GM23338 (cell line): ENCODE results near the gene IL17REL. TPM values are rescaled to one million over a fixed set of nuclear protein-coding genes. Genes with fewer than 3 reads are reported as not detected.

ENCODE experiments used
- ATAC-seq: fragments of 200-7000 bp; cut with Tn5 transposase; 3 replicates; pipeline ENCODE4 v1.9.1; 2020
- DNase-seq: peaks from one replicate; pipeline ENCODE4 v3.0.0-alpha.2; 2015; ENCODE audit warnings: low spot score
- H2AFZ ChIP-seq: fragments of 200-600 bp; sonication (generic); 2 replicates; pipeline ENCODE4 v1.8.0; 2016; ENCODE audit warnings: antibody characterized with exemption, mild to moderate bottlenecking, moderate library complexity
- H3F3A ChIP-seq: fragments of 200-600 bp; sonication (generic); replicated peaks from 2 replicates; pipeline ENCODE4 v1.8.0; 2017; ENCODE audit warnings: antibody characterized with exemption, mixed run types, low read depth
- H3K27ac ChIP-seq: fragments of 200-600 bp; sonication (generic); 2 replicates; pipeline ENCODE4 v1.6.1; 2016; ENCODE audit warnings: low read depth
- H3K27me3 ChIP-seq: fragments of 200-600 bp; sonication (generic); 2 replicates; pipeline ENCODE4 v1.8.0; 2016; ENCODE audit warnings: mild to moderate bottlenecking, mixed run types, moderate library complexity; ENCODE audit not compliant: insufficient read depth
- H3K36me3 ChIP-seq: fragments of 200-600 bp; sonication (generic); 2 replicates; pipeline ENCODE4 v1.8.0; 2016; ENCODE audit warnings: mild to moderate bottlenecking; ENCODE audit not compliant: insufficient read depth
- H3K4me1 ChIP-seq: fragments of 200-600 bp; sonication (generic); 2 replicates; pipeline ENCODE4 v1.8.0; 2016; ENCODE audit warnings: mild to moderate bottlenecking, moderate library complexity; ENCODE audit not compliant: insufficient read depth
- H3K4me2 ChIP-seq: fragments of 200-600 bp; sonication (generic); 2 replicates; pipeline ENCODE4 v1.7.1; 2017; ENCODE audit warnings: mixed run types
- H3K4me3 ChIP-seq: fragments of 200-600 bp; sonication (generic); 2 replicates; pipeline ENCODE4 v1.6.1; 2016; ENCODE audit warnings: mixed run types
- H3K79me2 ChIP-seq: fragments of 200-600 bp; sonication (generic); replicated peaks from 2 replicates; pipeline ENCODE4 v1.8.0; 2017; ENCODE audit warnings: mild to moderate bottlenecking; ENCODE audit not compliant: insufficient read depth
- H3K9me2 ChIP-seq: fragments of 200-600 bp; sonication (generic); 2 replicates; pipeline ENCODE4 v1.8.0; 2017; ENCODE audit not compliant: insufficient read depth
- H4K20me1 ChIP-seq: fragments of 200-600 bp; sonication (generic); replicated peaks from 2 replicates; pipeline ENCODE4 v1.8.0; 2017; ENCODE audit warnings: mild to moderate bottlenecking; ENCODE audit not compliant: insufficient read depth
- H3K27ac Mint-ChIP-seq: 2 replicates; pipeline ENCODE4 v1.8.0; 2020; ENCODE audit warnings: inconsistent platforms, mild to moderate bottlenecking, moderate library complexity, mixed read lengths
- H3K27me3 Mint-ChIP-seq: 3 replicates; pipeline ENCODE4 v1.8.0; 2022; ENCODE audit warnings: low read depth, mild to moderate bottlenecking, moderate library complexity, mixed read lengths, inconsistent platforms; ENCODE audit not compliant: insufficient read depth, poor library complexity
- H3K36me3 Mint-ChIP-seq: 3 replicates; pipeline ENCODE4 v1.8.0; 2021; ENCODE audit warnings: low read depth, mild to moderate bottlenecking, inconsistent platforms, moderate library complexity, mixed read lengths
- H3K4me1 Mint-ChIP-seq: 3 replicates; pipeline ENCODE4 v1.8.0; 2020; ENCODE audit warnings: mild to moderate bottlenecking, inconsistent platforms, mixed read lengths
- H3K4me3 Mint-ChIP-seq: 3 replicates; pipeline ENCODE4 v1.8.0; 2021; ENCODE audit warnings: moderate library complexity, mild to moderate bottlenecking, inconsistent platforms, mixed read lengths
- H3K9me3 Mint-ChIP-seq: 3 replicates; pipeline ENCODE4 v1.8.0; 2020; ENCODE audit warnings: moderate library complexity, mild to moderate bottlenecking, inconsistent platforms, mixed read lengths
- CREB1 ChIP-seq: fragments of 250-450 bp; sonication (Bioruptor Pico); IDR thresholded peaks from 2 replicates; pipeline ENCODE4 v1.5.0; 2020; ENCODE audit warnings: low read depth, mild to moderate bottlenecking, moderate library complexity
- EZH2 ChIP-seq: fragments of 200-600 bp; sonication (generic); IDR thresholded peaks from one replicate; pipeline ENCODE4 v1.8.0; 2017; ENCODE audit warnings: antibody characterized with exemption, mild to moderate bottlenecking, low read depth; ENCODE audit not compliant: unreplicated experiment
- EZH2phosphoT487 ChIP-seq: fragments of 200-600 bp; sonication (generic); IDR thresholded peaks from one replicate; pipeline ENCODE4 v1.8.1; 2018; ENCODE audit warnings: antibody characterized with exemption; ENCODE audit not compliant: unreplicated experiment
- JUNB ChIP-seq: IDR thresholded peaks from one replicate; pipeline ENCODE4 v1.6.1; 2016; ENCODE audit warnings: antibody characterized with exemption; ENCODE audit not compliant: unreplicated experiment
- NANOG ChIP-seq: IDR thresholded peaks from 2 replicates; pipeline ENCODE4 v1.6.1; 2016; ENCODE audit warnings: antibody characterized with exemption, borderline replicate concordance
- POLR2AphosphoS5 ChIP-seq: IDR thresholded peaks from 2 replicates; pipeline ENCODE4 v1.6.1; 2016; ENCODE audit warnings: antibody characterized with exemption, low read depth
- STAT1 ChIP-seq: IDR thresholded peaks from one replicate; pipeline ENCODE4 v1.6.1; 2016; ENCODE audit warnings: antibody characterized with exemption; ENCODE audit not compliant: unreplicated experiment
- ZNF114 ChIP-seq: fragments of 250-450 bp; sonication (Bioruptor Pico); IDR thresholded peaks from 2 replicates; pipeline ENCODE4 v1.5.0; 2020; ENCODE audit warnings: mild to moderate bottlenecking, moderate library complexity
- ZNF331 ChIP-seq: fragments of 250-450 bp; sonication (Bioruptor Pico); IDR thresholded peaks from 2 replicates; pipeline ENCODE4 v1.5.0; 2020; ENCODE audit warnings: low read depth, mild to moderate bottlenecking, moderate library complexity
- polyA plus RNA-seq: library from polyadenylated mRNA; unstranded; fragments of >200 nt; fragmentation: Nextera tagmentation; extraction: Ambion mirVana; gene quantifications from 2 replicates; pipeline ENCODE4 v1.2.1, GENCODE V29; 2016
- total RNA-seq: library from RNA; depleted of rRNA; stranded (reverse); fragments of >200 nt; shearing (Covaris generic); gene quantifications from 2 replicates; pipeline ENCODE4 v1.2.3, GENCODE V29; 2014
- TF ChIP-seq, protein P1 (sequence below), 2 experiments: fragments of 200-600 bp in 1 of 2; sonication (generic) in 1 of 2; conservative IDR thresholded peaks; 2 replicates each; pipeline versions ENCODE4 v1.5.1 to v1.6.1; 2016 to 2017; ENCODE audit warnings: antibody characterized with exemption in 2 of 2, low read depth in 2 of 2, mild to moderate bottlenecking in 2 of 2, moderate library complexity in 1 of 2
- TF ChIP-seq, protein P2 (sequence below): IDR thresholded peaks from 2 replicates; pipeline ENCODE4 v1.6.1; 2016; ENCODE audit warnings: antibody characterized with exemption
- TF ChIP-seq, protein P3 (sequence below): IDR thresholded peaks from one replicate; pipeline ENCODE4 v1.6.1; 2018; ENCODE audit warnings: antibody characterized with exemption; ENCODE audit not compliant: unreplicated experiment
- TF ChIP-seq, protein P4 (sequence below): fragments of 250-450 bp; sonication (Bioruptor Pico); IDR thresholded peaks from 2 replicates; pipeline ENCODE4 v1.5.0; 2020; ENCODE audit warnings: mild to moderate bottlenecking, moderate library complexity

The IL17REL gene
- total and polyA plus RNA-seq, 2 experiments from 2014 or later: 0.31 TPM; not detected in 1

DNA sequence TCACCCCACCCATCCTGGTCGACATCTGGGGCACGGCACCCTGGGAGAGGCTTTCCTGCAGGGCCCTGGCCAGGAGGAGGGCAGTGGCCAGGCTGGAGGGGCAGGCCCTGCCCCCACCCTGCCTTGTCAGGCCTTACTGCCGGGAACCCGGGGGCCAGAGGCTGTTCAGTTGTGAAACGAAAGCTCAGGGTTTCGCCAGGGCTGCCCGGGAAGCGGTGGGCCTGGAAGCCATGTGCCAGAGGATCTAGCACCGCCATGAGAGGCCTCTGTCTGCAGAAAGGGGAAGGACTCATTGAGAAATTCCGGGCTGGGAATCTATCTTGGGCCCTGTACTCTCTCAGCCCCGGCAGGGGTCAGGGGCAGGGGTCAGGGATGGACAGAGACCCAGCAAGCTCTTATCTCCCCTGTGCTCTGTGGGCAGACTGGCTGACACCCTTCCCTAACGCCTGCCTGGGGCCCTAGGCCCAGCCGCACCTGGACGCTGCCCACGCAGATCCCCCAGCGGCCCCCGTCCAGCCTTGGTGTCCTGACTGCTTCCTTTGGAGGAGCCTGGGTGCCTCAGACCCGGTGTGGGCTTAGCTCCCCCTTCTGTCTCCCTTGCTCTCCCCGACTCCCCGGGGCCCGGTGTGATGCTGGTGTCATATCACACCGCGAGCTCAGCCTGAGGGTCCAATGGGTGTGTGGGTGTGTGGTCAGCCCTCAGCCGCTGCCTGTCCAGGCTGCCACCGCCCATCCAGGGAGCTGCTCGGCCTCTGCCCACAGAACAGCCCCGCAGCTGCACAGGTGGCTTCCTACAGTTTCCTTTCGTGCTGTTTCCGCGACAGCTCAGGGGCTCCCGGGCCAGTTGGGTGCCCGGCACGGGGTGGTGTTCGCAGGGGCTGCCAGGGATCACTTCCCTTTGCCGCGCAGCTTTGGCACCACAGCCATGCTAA is 45.5 kb downstream of the IL17REL start:
- Mint-ChIP-seq H3K4me3 (no peak overlapping the region), H3K27me3 (peaks cover 14% of the 10 kb centered on the region), H3K9me3 (no peaks in the 10 kb centered on the region; the same call in 2 of the 3 replicates), H3K27ac (no peak overlapping the region), H3K36me3 (peaks cover 15% of the 10 kb centered on the region), H3K4me1 (peaks cover 8% of the 10 kb centered on the region)
- Histone ChIP-seq H3K9me2 (no peaks in the 10 kb centered on the region), H3K27me3 (peaks cover 20% of the 10 kb centered on the region), H3K4me3 (no peak overlapping the region), H3K27ac (no peak overlapping the region), H3K79me2 (peaks cover 14% of the 10 kb centered on the region), H3F3A (no peaks in the 10 kb centered on the region), H3K36me3 (no peaks in the 10 kb centered on the region), H2AFZ (no peak overlapping the region), H4K20me1 (0 out of 2 replicates have a peak, but pooled peaks cover 5% of the 10 kb centered on the region), H3K4me2 (no peak overlapping the region), H3K4me1 (no peaks in the 10 kb centered on the region)
- no peak for TF ChIP-seq STAT1
- TF ChIP-seq, protein P1, sequence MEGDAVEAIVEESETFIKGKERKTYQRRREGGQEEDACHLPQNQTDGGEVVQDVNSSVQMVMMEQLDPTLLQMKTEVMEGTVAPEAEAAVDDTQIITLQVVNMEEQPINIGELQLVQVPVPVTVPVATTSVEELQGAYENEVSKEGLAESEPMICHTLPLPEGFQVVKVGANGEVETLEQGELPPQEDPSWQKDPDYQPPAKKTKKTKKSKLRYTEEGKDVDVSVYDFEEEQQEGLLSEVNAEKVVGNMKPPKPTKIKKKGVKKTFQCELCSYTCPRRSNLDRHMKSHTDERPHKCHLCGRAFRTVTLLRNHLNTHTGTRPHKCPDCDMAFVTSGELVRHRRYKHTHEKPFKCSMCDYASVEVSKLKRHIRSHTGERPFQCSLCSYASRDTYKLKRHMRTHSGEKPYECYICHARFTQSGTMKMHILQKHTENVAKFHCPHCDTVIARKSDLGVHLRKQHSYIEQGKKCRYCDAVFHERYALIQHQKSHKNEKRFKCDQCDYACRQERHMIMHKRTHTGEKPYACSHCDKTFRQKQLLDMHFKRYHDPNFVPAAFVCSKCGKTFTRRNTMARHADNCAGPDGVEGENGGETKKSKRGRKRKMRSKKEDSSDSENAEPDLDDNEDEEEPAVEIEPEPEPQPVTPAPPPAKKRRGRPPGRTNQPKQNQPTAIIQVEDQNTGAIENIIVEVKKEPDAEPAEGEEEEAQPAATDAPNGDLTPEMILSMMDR (conservative IDR thresholded peaks at IDR 0.05; ENCODE audit: low read depth in 2 of 2): no peak; a peak in 1 of 4 replicates
- TF ChIP-seq, protein P2, sequence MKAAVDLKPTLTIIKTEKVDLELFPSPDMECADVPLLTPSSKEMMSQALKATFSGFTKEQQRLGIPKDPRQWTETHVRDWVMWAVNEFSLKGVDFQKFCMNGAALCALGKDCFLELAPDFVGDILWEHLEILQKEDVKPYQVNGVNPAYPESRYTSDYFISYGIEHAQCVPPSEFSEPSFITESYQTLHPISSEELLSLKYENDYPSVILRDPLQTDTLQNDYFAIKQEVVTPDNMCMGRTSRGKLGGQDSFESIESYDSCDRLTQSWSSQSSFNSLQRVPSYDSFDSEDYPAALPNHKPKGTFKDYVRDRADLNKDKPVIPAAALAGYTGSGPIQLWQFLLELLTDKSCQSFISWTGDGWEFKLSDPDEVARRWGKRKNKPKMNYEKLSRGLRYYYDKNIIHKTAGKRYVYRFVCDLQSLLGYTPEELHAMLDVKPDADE: no peak
- no peak for TF ChIP-seq NANOG
- TF ChIP-seq, protein P3, sequence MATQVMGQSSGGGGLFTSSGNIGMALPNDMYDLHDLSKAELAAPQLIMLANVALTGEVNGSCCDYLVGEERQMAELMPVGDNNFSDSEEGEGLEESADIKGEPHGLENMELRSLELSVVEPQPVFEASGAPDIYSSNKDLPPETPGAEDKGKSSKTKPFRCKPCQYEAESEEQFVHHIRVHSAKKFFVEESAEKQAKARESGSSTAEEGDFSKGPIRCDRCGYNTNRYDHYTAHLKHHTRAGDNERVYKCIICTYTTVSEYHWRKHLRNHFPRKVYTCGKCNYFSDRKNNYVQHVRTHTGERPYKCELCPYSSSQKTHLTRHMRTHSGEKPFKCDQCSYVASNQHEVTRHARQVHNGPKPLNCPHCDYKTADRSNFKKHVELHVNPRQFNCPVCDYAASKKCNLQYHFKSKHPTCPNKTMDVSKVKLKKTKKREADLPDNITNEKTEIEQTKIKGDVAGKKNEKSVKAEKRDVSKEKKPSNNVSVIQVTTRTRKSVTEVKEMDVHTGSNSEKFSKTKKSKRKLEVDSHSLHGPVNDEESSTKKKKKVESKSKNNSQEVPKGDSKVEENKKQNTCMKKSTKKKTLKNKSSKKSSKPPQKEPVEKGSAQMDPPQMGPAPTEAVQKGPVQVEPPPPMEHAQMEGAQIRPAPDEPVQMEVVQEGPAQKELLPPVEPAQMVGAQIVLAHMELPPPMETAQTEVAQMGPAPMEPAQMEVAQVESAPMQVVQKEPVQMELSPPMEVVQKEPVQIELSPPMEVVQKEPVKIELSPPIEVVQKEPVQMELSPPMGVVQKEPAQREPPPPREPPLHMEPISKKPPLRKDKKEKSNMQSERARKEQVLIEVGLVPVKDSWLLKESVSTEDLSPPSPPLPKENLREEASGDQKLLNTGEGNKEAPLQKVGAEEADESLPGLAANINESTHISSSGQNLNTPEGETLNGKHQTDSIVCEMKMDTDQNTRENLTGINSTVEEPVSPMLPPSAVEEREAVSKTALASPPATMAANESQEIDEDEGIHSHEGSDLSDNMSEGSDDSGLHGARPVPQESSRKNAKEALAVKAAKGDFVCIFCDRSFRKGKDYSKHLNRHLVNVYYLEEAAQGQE: no peak
- no peak for TF ChIP-seq EZH2
- TF ChIP-seq ZNF114 (CRISPR knock-in tag): no peak
- TF ChIP-seq EZH2phosphoT487: no peak
- no peak for TF ChIP-seq ZNF331 (CRISPR knock-in tag)
- TF ChIP-seq POLR2AphosphoS5: no peak
- TF ChIP-seq CREB1: no peak
- TF ChIP-seq, protein P4, sequence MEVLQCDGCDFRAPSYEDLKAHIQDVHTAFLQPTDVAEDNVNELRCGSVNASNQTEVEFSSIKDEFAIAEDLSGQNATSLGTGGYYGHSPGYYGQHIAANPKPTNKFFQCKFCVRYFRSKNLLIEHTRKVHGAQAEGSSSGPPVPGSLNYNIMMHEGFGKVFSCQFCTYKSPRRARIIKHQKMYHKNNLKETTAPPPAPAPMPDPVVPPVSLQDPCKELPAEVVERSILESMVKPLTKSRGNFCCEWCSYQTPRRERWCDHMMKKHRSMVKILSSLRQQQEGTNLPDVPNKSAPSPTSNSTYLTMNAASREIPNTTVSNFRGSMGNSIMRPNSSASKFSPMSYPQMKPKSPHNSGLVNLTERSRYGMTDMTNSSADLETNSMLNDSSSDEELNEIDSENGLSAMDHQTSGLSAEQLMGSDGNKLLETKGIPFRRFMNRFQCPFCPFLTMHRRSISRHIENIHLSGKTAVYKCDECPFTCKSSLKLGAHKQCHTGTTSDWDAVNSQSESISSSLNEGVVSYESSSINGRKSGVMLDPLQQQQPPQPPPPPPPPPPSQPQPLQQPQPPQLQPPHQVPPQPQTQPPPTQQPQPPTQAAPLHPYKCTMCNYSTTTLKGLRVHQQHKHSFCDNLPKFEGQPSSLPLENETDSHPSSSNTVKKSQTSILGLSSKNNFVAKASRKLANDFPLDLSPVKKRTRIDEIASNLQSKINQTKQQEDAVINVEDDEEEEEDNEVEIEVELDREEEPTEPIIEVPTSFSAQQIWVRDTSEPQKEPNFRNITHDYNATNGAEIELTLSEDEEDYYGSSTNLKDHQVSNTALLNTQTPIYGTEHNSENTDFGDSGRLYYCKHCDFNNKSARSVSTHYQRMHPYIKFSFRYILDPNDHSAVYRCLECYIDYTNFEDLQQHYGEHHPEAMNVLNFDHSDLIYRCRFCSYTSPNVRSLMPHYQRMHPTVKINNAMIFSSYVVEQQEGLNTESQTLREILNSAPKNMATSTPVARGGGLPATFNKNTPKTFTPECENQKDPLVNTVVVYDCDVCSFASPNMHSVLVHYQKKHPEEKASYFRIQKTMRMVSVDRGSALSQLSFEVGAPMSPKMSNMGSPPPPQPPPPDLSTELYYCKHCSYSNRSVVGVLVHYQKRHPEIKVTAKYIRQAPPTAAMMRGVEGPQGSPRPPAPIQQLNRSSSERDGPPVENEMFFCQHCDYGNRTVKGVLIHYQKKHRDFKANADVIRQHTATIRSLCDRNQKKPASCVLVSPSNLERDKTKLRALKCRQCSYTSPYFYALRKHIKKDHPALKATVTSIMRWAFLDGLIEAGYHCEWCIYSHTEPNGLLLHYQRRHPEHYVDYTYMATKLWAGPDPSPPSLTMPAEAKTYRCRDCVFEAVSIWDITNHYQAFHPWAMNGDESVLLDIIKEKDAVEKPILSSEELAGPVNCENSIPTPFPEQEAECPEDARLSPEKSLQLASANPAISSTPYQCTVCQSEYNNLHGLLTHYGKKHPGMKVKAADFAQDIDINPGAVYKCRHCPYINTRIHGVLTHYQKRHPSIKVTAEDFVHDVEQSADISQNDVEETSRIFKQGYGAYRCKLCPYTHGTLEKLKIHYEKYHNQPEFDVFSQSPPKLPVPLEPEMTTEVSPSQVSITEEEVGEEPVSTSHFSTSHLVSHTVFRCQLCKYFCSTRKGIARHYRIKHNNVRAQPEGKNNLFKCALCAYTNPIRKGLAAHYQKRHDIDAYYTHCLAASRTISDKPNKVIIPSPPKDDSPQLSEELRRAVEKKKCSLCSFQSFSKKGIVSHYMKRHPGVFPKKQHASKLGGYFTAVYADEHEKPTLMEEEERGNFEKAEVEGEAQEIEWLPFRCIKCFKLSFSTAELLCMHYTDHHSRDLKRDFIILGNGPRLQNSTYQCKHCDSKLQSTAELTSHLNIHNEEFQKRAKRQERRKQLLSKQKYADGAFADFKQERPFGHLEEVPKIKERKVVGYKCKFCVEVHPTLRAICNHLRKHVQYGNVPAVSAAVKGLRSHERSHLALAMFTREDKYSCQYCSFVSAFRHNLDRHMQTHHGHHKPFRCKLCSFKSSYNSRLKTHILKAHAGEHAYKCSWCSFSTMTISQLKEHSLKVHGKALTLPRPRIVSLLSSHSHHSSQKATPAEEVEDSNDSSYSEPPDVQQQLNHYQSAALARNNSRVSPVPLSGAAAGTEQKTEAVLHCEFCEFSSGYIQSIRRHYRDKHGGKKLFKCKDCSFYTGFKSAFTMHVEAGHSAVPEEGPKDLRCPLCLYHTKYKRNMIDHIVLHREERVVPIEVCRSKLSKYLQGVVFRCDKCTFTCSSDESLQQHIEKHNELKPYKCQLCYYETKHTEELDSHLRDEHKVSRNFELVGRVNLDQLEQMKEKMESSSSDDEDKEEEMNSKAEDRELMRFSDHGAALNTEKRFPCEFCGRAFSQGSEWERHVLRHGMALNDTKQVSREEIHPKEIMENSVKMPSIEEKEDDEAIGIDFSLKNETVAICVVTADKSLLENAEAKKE (CRISPR knock-in tag): no peak
- no peak for TF ChIP-seq JUNB
- no peak for DNase-seq
- ATAC-seq: no peak
